Astrocyte (in vitro differentiated cells and primary cell): ENCODE data around the gene CDK6.

Experiments
- CTCF ChIP-seq: IDR thresholded peaks from 2 replicates; pipeline ENCODE4 v1.5.1; 2011; ENCODE audit warnings: low read depth, mild to moderate bottlenecking, inconsistent platforms, low read length, moderate library complexity; ENCODE audit not compliant: insufficient read depth
- EZH2 ChIP-seq: IDR thresholded peaks from 2 replicates; pipeline ENCODE4 v1.6.1; 2012; ENCODE audit warnings: mild to moderate bottlenecking, low read length, inconsistent platforms; ENCODE audit not compliant: insufficient read depth

DNA sequence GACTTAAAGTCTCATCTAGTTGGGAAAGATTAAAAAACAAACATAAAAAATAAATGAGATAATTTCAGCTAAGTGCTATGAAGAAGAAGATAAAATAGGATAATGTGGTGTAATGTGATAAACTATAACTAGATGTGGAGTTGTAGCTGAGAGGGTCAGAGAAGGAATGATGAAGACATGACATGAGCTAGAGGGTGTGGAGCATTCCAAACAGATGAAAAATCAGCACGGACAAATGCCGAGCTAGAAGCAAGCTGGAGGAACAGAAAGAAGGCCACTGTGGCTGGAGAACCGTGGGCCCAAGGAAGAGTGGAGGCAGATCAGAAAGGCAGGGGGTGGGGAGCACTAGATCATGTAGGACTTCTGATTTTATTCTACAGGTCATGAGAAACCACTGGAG lies 70.6 kb downstream of the CDK6 start:
- TF ChIP-seq CTCF (no peak), EZH2 (no peak)
